Amniotic stem cell (primary cell): Measurements from ENCODE around the gene EXO1.
A peak's percentile ranks its signal among the peaks of the same experiment; 100 is the strongest.
"Not testable (repeated sequence)": the region's sequence is repeated elsewhere in the genome, so short reads cannot be mapped to it uniquely, and the experiment has no call there.

Experiments
- DNase-seq: peaks from one replicate; lab custom pipeline; 2025; lab: John Stamatoyannopoulos, UW

Gene EXO1

GRCh38 chr1:241837416-241837815 is 10.6 kb upstream of the EXO1 start:
- no peak for DNase-seq

- DNase-seq = peak; percentile 77
Measured at GRCh38 chr1:241837901-241838300, 10.1 kb upstream of the EXO1 start.

- no peak for DNase-seq
Measured at GRCh38 chr1:241838897-241839296, 9.1 kb upstream of the EXO1 start.

DNA sequence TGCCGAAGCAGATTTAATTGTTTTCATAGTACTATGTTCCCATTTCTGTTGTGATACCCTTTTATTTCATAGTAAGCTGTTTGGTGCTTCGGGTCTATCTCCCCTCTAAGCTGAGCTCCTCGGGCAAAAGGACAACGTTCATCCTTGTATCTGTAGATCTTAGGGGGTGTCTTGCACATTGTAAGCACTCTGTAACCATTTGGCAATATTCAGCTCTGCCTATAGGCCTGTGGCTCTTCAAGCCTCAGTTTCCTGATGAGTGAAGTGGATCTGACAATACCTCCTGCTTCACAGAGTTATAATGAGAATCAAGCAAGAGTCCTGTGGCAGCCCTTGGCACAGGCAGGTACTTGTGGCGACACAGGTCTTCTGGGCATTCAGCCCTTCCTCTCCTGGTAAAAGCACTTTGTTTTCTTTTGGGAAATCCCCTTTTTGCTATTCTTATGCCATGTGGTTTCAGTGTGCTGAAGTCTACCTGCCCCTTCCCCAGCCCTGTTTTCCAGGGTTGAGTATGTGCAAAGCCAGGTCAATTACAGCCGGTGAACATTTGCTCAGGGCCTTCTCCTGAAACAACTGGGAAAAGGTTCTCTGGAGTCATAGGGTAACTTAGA is 8.5 kb upstream of the EXO1 start:
- no peak for DNase-seq

- DNase-seq = no peak
Measured at GRCh38 chr1:241840164-241840563, 7.8 kb upstream of the EXO1 start.

GRCh38 chr1:241841691-241842090 is 6.3 kb upstream of the EXO1 start:
- DNase-seq = no peak

DNA sequence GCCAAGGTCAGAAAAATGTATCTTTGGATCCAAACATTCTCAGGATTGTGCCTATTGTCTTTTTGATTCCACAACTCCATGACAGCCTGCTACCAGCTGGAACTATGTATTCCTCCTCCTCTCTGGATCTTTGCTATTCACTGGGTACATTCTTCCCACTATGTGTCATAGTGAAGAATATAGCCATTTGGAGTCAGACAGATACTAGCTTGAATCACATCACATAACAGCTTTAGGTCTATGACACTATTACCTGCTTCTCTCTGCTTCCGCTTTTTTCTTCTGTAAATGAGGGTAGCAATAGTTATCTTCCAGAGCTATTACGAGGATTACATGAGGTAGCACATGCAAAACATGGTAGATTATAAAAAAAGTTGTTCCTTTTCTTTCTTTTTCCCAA is 5.4 kb upstream of the EXO1 start:
- DNase-seq = peak; percentile 23

- no peak for DNase-seq
Measured at GRCh38 chr1:241844593-241844992, 3.4 kb upstream of the EXO1 start.

- no peak for DNase-seq
Measured at GRCh38 chr1:241846375-241846774, 1.6 kb upstream of the EXO1 start.

GRCh38 chr1:241846862-241847539 is 1.0 kb upstream of the EXO1 start:
- DNase-seq = no peak

- no peak for DNase-seq
Measured at GRCh38 chr1:241847540-241847795, 536 bp upstream of the EXO1 start.

- DNase-seq = no peak
Measured at GRCh38 chr1:241848686-241849344, 811 bp downstream of the EXO1 start.

- no peak for DNase-seq
Measured at GRCh38 chr1:241849345-241849695, 1.3 kb downstream of the EXO1 start.

GRCh38 chr1:241855545-241856140 is 7.6 kb downstream of the EXO1 start:
- not testable (repeated sequence) for DNase-seq

GRCh38 chr1:241857131-241857530 is 9.1 kb downstream of the EXO1 start:
- no peak for DNase-seq

DNA sequence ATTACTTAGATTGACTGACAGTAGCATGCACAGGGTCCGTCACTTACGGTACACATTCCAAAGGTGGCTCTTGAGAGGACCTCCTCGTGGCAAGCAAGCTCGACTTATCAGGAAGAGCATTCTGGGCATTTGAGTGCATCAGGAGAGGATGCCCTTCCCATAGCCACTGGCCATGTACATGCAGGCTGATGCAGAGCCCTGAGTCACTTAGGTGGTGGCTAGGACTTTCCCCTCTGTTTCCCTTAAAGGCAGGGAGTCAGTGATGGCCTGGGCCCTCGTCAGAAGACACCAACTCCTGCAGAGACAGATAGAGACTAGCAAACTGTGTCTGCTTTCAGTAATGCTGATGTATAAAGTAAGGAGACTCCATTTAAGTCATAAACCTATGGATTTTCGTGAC is 12.9 kb downstream of the EXO1 start:
- no peak for DNase-seq

- DNase-seq = no peak
Measured at GRCh38 chr1:241869022-241869421, 21.0 kb downstream of the EXO1 start.

- DNase-seq = no peak
Measured at GRCh38 chr1:241870336-241870735, 22.3 kb downstream of the EXO1 start.

DNA sequence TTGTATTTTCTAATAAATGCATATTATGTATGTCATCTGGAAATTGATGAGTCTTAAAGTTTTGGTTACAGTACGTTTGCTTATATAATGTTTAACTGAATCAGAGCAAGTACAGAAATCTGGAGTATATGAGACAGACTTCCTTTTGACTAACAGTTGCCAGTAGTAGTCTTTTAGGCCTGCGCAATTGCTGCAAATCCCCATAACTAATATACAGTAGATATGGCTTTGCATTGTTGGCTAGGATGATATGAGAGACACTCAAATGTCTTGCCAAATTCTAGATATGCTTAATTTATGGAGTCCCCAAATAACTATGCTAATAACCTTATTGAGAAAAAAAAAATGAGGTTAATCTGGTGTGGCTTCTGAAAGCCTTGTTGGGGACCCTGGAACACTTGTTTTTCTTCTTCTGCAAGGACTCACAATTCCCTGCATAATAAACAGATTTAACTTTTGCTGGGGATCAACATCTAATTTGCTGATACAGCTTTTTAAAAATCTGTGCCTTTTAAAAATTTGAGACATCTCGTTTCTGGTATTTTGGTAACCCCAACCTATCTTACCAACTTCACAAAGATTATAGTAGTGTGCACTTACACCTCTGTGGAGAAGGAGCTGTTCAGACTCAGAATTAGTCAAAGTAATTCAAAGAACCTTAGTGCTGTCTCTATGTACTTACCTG is 22.9 kb downstream of the EXO1 start:
- DNase-seq = no peak

GRCh38 chr1:241881440-241881839 is 33.4 kb downstream of the EXO1 start:
- no peak for DNase-seq

- no peak for DNase-seq
Measured at GRCh38 chr1:241883159-241883558, 35.2 kb downstream of the EXO1 start.

- no peak for DNase-seq
Measured at GRCh38 chr1:241888232-241888631, 40.2 kb downstream of the EXO1 start.

- no peak for DNase-seq
Measured at GRCh38 chr1:241891296-241891695, 43.3 kb downstream of the EXO1 start.
